ENCODE results near the gene TRPV4.

TRPV4 gene

DNA sequence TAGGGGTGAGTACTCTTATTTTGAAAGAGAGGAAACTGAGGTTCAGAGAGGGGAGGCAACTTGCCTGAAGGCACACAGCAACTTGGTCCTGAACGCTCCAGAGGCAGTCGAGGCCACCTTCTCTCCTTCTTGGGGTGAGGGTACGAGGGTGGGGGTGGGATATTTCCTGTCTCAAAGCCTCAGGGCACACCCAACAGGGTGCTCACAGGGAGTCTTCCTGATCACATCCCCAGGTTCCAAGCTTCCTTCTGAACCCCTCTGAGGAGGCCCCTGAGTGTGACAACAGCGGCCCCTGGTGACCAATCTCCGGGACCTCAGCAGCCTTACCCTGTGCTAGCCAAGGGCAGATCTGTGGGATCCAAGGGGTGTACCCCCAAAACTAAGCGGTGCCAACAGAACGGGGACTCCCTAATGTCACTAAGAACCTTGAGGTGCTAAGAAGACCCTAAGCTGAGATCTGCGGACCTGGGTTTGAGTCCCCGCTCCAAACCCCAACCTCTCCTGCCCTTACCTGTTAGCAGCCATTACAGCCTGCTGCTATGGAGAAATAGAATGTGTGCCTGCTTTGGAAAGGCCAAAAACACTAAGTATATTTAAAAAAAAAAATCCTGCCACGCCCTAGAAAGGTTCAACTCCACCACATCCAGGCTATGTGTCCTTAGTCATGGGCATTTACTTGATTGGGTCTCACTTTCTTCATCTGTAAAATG is 57.9 kb downstream of the TRPV4 start:
- DNase-seq = peak; percentile 29 to 84

DNA sequence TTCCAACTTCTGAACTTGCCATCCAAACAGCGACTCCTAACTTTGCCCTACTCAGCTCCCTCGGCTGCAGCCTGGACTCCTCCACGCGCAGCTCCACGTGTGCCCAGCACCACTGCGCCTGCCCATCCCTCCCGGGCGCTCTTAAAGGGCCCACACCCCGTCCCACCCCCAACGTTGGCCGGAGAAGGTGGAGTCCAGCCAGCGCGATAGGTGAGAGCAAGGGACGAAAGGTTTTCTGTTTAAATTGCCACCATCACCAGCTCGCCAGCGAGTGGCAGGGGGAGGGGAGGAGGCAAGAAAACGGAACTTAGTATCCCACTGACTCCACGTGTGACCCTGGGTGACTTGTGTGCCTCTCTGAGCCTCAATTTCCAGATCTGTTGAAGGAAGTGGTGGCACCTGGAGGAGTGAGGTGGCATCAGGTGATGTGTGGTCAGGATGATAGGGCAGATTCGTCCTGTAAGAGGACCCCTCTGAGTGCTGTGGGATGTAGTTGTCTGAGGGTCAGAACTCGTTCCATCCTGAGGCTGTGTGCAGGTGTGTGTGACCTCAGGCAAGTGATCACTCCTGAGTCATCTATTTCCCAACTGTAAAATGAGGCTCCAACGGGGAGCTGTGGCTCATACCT is 59.7 kb downstream of the TRPV4 start:
- DNase-seq = no peak

DNA sequence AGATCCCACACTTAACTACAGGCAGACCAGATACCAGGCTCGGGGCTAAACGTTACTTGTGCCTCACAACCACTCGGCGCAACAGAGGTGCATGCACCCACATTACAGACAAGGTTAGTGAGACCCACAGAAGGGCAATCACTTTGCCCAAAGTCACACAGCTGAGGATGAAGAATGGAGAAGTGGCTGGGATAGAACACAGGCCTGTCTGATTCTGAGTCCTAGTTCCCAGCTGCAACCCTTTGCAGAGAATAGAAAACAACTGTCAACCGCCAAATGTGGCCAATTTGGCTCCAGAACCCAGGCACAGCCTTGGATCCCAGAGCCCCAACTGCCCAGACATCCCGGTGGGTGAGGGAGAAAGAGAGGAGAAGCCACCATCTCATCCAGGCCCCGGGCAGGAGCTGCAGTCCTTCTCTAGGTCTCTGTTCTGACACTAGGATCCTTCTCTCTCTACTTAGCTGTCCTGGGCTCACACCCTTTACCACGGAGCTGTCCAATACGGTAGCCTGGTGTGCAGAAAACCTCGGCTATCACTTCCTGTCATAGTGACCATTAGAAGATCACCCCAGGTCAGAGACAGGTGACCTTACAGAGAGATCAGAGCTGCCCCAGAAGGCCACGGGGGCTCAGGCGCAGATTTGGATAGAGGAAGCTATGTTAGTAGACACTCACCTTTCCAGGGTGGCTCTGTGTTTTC is 60.4 kb downstream of the TRPV4 start:
- no peak for DNase-seq

DNA sequence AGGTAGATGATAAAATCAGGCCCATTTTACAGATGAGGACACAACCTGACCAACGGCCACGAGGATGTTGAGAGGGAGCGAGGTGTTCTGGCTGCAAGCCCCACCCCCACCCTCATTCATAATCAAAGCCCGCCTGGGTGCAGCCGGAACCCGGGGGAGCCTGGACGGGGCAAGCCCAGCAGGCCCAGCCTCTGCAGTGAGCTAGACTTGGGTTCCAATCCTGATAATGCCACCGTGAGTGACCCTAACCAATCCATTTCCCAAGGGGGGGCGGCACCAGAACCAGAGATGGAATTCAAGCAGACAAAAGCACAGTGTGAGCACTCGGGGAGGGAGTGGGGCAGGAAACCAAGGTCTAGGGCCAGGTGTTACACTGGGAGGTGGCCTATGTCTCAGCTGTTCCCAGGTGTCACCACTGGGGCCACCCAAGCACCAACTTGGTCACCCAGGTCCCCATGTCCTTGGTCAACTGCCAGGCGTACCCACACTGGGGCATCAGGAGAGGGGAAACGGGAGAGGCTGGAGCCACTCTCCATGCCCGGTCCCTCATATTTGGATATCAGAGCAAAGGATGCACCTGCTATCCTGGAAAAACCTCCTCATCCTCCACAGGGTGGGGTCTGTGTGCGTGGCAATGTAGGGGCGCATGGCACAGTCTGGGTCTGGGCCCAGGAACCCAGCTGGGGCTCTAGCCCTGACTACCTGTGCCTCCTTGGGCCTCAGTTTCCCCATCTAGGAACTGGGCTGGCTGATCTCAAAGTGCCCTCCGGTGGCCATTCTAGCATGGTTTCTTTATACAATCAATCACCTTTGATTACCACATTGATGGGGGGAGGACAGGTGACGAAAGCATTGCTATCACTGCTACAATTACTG is 61.2 kb downstream of the TRPV4 start:
- DNase-seq = no peak

DNA sequence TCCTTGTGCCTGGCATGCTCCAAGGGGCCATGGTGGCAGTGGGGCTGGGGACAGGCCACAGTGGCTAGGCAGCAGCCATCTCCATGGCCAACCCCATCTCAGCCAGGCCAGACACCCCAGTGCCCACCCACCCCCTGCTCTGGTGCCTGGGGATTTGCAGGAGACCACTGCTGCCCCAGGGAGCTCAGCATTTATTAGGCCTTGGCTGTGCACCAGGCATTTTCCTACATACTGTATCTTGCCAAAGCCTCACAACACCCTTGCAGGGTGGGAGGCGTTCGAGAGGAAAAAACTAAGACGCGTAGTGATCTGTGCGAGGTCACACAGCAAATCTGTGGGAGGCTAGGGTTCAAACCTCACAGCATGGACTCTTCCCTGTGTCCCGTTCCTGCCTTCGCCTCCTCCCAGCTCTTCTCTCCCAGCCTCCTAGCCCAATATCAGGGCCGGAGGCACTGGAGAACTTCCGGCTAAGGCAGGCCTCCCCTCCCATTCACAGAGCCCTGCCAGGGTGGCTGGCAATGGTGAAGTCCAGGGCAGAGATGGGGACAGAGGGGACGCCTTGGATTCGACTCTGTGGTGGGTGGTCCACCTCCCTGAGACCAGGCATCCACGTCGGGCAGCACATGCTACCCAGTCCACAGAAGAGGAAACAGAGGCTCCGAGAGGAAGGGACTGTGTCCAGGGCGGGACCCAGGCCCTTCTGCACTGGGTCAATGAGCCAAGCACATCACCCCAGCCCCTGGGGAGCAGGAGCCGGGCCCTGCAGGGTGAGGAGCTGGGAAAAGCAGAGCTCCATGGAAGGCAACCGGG is 62.1 kb downstream of the TRPV4 start:
- DNase-seq = no peak

DNA sequence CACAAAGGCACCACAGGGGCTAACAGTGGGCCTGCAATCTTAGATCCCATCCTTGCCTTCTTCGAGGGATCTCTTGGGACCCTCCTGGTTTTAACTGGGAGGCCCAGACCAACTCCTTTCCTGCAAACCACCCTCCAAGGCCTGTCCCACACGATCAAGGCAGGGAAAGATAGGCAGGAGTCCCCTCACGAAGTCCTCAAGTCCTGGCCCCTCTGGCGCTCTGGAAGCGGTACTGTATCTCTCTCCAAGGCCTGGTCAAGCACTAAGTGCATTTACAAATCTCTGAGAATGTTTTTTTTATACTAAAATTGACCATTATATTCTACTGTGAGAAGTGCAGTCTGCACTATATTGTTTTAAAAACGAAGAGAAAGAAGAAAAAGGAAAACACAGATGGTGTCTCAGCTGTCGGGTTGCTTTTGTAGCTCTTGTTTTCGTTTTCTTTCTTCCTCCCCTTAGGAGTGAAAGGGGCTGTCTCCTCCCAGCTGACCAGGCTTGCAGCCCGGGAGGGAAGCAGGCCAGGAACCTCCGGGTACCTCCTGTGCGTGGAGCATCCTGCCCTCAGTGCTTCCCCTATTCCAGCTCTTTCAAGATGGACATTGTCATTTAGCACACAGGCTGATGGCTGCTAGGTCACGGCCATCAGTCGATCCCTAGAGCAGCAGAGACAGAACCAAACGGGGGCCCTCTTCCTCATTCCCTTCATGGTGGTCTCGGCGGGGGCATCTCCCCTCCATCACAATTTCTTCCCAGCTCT is 62.9 kb downstream of the TRPV4 start:
- DNase-seq = no peak

DNA sequence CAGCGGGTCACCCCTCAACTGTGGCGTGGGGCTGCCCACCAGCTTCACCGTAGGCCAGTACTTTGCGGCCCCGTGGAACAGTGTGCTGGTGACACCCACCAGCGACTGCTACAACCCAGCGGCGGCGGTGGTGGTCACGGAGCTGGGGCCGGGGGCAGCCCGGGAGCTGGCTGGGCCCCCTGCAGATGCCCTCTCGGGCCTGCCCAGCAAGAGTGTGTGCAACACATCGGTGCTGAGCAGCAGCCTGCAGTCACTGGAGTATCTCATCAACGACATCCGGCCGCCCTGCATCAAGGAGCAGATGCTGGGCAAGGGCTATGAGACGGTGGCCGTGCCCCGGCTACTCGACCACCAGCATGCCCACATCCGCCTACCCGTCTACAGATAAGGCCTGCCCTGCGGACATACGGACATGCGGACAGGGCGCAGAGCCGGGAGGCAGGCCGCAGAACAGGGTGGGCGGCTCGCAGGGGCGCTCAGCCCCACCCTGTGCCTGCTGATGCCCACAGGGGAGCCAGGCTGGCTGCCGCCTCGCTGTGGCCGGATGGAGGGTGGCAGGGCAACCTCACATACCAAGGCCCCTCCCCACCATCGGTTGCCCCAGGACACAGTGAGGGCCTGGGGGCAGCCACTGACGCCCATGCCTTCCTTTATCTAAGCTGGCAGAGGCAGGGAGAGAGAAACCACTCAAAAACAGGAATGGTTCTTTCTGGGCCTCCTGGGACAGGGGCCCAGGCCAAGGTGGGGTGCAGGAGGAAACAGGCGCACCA is 64.1 kb downstream of the TRPV4 start:
- no peak for DNase-seq

DNA sequence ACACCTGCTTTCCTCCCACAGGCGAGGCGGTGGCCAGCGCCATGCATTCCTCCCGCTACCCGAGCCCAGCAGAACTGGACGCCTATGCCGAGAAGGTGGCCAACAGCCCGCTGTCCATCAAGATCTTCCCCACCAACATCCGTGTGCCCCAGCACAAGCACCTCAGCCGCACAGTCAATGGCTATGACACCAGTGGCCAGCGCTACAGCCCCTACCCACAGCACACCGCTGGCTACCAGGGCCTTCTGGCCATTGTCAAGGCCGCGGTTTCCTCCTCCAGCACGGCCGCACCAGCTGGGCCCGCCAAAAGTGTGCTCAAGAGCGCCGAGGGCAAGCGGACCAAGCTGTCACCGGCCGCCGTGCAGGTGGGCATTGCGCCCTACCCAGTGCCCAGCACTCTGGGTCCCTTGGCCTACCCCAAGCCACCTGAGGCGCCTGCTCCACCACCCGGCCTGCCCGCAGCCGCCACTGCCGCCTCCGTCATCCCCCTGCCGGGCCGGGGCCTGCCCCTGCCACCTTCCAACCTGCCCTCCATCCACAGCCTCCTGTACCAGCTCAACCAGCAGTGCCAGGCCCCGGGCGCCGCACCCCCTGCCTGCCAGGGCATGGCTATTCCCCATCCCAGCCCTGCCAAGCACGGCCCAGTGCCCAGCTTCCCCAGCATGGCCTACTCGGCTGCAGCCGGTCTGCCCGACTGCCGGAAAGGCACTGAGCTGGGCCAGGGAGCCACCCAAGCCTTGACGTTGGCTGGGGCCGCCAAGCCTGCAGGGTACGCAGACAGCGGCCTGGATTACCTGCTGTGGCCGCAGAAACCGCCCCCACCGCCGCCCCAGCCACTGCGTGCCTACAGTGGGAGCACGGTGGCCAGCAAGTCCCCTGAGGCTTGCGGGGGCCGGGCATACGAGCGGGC is 65.0 kb downstream of the TRPV4 start:
- DNase-seq = no peak

DNA sequence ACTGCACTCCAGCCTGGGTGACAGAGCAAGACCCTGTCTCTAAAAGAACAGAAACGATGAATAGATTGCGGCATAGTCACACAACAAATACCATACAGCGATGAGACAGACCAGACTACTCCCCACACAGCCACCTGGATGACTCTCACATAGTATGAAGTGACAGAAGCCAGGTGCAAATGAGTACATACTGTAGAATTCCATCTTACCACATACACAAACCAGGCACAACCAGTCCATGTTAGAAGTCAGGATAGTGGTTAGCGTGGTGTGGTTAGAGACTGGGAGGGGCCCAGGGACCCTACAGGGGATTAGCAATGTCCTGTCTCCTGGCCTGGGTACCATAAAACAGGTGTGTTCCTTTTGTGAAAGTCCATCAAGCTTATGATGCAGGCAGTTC is 65.7 kb downstream of the TRPV4 start:
- no peak for DNase-seq

DNA sequence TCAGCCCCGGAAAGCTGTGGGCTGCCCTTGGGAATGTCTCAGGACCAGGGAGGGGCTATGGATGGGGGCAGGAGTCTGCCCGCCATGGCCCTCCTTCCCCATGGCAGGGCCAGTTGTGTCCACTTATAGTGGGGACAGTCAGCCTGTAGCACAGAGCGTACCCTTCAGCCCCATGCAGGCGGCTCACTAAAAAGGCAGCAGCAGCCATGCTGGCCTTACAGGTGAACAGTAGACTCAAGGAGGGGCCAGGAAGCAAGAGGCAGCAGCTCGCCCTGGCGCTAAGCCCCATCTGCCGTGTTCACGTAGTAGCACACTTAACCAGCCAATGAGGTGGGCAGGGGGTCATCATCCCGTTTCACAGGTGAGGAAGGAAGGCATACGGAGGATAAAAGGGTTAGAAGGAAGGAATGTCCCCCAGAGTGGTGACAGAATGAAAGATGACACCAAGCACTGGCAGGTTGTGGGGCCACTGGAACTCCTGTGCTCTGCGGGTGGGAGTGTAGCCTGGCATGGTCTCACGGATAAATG is 66.9 kb downstream of the TRPV4 start:
- no peak for DNase-seq

DNA sequence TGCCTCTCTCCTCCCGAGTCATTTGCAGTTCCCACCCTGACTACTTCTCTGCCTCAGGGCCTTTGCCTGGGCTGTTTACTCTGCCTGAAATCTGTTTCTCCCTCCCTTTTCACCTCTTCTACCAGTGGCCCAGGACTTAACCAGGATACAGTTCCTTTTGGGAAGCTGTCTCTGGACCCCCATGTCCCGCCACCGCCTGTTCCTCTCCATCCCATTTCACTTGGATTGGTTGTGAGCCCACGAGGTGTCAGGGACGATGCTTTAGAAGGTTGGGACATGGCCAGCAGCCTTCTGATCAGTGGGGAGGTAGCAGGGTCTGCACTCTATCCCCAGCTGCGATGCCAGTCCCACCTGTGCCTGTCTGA is 67.8 kb downstream of the TRPV4 start:
- DNase-seq = no peak

DNA sequence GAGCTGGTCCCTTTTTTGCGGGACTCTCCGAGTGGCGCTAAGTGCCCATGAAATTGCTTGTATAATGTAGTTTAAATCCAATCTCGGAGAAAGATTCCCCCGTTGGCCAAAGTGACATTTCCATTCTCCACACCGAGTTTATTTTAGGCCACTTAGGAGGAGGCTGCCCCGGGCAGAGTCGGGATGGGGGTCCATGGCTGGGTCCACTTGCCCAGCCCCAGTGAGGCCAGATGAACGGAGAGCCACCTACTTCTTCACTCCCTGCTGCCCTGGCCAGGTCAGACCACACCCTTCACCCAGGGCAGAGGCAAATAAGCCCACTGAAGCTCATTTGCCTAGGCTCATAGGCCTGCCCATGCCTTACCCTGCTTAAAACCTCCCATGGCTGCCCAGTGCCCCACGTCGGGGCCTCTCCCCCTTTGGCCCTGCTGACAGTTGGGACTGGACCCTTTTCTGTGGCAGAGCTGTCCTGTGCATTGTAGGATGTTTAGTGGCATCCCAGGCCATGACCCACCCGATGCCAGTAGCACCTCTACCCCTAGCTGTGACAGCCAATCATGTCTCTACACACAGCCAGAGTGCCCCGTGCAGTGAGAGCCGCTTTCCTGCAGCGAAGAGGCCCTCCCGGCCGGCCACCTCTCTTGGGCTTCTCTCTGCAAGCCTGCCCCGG is 68.3 kb downstream of the TRPV4 start:
- DNase-seq = no peak

DNA sequence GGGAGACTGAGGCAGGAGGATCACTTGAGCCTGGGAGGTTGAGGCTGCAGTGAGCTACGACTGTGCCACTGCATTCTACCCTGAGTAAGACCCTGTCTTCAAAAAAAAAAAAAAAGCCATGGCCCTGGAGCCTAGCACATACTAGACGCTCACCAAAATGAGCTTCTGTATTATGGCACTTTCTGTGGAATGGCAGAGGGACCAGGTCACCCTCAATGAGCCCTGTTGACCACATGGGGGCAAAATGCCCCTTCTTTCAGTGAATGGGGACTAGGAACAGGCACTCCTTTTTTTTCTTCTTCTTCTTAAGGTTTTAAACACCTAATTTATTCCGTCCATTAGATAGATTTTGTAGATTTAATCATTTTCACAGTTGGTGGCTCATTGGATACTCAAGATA is 69.1 kb downstream of the TRPV4 start:
- DNase-seq = no peak

DNA sequence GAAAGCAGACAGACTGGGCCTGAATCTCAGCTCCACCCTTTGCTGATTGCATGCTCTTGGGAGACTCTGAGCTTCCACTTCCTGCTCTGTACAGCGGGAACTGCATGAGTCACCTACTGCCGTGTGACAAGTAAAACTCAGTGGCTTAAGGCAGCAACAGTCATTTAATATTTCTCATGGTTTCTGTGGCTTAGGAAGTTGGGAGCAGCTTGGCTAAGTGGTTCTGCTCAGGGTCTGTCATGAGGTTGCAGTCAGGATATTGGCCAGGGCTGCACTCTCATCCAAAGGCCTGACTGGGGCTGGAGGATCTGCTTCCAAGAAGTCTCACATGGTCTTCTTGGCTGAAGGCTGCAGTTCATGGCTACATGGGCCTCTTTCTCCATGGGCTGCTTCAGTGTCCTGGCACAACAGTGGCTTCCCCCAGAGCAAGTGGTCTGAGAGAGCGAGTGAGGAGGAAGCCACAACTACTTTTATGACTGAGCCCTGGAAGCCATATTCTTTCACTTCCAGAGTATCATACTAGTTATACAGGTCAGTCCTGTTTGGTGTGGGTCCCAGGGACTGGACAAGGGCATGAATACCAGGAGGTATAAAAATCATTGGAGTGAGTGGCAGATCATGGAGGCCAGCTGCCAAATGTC is 69.9 kb downstream of the TRPV4 start:
- DNase-seq = peak; percentile 74 to 86

DNA sequence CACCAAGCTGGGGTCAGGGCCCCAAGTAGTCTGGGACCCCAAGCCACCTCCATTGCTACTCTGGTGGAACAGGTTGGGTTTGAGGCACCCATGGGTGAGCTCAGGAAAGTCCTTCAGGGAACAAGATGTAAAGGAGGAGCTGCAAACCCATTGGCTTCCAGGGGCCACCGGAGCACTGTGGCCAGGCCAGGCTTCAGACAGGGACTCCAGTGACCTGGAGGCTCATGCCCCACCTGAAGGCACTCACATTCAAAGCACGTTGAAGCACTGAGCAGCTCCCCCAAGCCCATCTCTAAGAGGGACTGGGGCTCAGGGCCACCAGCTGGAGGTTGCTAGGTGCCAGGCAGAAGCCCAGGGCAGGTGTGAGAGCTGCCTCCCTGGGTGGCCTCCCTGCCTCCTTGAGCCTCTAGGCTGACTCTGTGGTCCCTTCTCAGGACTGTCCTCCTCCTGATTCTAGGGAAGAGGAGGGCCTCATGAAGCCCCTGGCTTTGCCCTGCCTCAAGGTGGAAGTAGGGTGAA is 70.5 kb downstream of the TRPV4 start:
- DNase-seq = no peak

DNA sequence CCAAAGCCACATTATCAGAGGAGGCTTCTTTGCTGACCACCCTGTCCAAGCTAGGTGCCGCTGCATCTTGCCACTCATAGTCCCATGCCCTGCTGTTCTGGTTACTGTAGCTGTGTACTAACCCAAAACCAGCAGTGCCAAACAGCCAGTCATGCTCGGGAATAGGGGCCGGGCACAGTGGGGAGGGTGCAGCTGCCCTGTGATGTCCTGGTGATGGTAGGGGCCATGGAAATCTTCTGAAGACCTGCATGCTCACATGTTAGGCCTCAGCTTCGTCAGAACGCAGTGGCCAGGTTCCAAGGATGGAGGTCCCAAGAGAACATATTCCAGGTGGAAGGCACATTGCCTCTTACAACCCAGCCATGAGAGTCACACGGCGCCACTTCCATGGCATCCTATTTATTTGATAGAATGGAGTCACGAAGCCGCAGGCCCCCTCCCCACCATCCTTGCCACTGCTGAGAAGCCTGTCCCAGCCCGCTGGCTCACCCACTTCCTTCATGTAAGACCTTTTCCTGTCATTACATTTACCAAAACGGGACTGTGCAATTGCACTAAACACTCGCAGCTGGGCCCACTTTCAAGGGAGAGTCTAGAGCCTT is 71.0 kb downstream of the TRPV4 start:
- no peak for DNase-seq

All from inflammatory macrophage treated with lipopolysaccharide for 1 hour (primary cell).